ENCODE data around the gene TEC.

The TEC gene

GRCh38 chr4:48109413-48110263 is 160.0 kb downstream of the TEC start:
- DNase-seq, result no peak
- intact Hi-C loops (cut with DNase I), result no loop called here

- intact Hi-C loops (cut with DNase I), result no loop called here
- no peak for DNase-seq
Measured at GRCh38 chr4:48108309-48109073, 161.1 kb downstream of the TEC start.

- intact Hi-C loops (cut with DNase I), result no loop called here
- DNase-seq, result no peak
Measured at GRCh38 chr4:48105230-48105629, 164.4 kb downstream of the TEC start.

- intact Hi-C loops (cut with DNase I), result no loop called here
- DNase-seq, result no peak
Measured at GRCh38 chr4:48103483-48104139, 166.0 kb downstream of the TEC start.

GRCh38 chr4:48102303-48102702 is 167.3 kb downstream of the TEC start:
- intact Hi-C loops (cut with DNase I), result no loop called here
- no peak for DNase-seq

GRCh38 chr4:48100256-48100655 is 169.4 kb downstream of the TEC start:
- intact Hi-C loops (cut with DNase I), result no loop called here
- no peak for DNase-seq

- intact Hi-C loops (cut with DNase I), result no loop called here
- no peak for DNase-seq
Measured at GRCh38 chr4:48095441-48095840, 174.2 kb downstream of the TEC start.

GRCh38 chr4:48093991-48094416 is 175.6 kb downstream of the TEC start:
- intact Hi-C loops (cut with DNase I), result no loop called here

GRCh38 chr4:48090621-48091020 is 179.0 kb downstream of the TEC start:
- DNase-seq, result no peak
- intact Hi-C loops (cut with DNase I), result no loop called here

More at GRCh38 chr4:48093991-48094416, 175.6 kb downstream of the TEC start:
- DNase-seq, result no peak

GRCh38 chr4:48085821-48086589 is 183.6 kb downstream of the TEC start:
- DNase-seq, result no peak
- intact Hi-C loops (cut with DNase I), result no loop called here
